Measurements from ENCODE around the gene RPTN. TPM values are rescaled to one million over a fixed set of nuclear protein-coding genes. Genes with fewer than 3 reads are reported as not detected.

RPTN gene
- polyA plus RNA-seq, 5 donors = not detected

DNA sequence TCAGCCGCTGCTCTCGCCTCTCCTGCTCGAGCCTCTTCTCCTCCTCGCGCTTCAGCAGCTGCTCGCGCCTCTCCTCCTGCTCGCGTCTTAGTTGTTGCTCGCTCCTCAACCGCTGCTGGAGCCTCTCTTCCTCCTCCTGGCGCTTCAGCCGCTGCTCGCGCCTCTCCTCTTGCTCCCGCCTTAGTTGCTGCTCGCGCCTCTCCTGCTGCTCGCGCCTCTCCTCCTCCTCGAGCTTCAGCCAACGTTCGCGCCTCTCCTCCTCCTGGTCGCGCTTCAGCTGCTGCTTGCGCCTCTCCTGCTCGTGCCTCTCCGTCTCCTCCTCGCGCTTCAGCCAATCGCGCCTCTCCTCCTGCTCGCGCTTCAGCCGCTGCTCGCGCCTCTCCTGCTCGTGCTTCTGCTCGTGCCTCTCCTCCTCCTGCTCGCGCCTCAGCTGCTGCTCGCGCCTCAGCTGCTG is 47.5 kb downstream of the RPTN start:
- no peak for DNase-seq

DNA sequence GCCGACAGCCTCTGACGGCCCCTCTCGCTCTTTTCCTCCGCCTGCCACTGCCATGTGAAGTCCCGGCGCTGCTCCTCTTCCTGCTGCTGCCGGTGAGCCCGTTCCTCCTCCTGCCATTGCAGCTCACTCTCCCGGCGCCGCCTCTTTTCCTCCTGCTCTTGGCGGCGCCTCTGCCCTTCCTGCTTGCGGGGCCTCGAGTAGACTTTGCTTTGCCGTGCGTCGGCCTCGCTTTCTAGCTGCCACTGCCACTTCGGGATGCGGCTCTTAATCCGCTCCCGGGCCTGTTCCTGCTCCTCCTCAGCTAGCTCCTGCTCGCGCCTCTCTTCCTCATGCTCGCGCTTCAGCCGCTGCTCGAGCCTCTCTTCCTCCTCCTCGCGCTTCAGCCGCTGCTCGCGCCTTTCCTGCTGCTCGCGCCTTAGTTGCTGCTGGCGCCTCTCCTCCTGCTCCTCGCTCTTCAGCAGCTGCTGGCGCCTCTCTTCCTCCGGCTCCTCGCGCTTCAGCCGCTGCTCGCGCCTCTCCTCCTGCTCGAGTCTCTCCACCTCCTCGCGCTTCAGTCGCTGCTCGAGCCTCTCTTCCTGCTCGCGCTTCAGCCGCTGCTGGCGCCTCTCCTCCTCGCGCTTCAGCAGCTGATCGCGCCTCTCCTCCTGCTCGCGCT is 48.0 kb downstream of the RPTN start:
- no peak for DNase-seq

DNA sequence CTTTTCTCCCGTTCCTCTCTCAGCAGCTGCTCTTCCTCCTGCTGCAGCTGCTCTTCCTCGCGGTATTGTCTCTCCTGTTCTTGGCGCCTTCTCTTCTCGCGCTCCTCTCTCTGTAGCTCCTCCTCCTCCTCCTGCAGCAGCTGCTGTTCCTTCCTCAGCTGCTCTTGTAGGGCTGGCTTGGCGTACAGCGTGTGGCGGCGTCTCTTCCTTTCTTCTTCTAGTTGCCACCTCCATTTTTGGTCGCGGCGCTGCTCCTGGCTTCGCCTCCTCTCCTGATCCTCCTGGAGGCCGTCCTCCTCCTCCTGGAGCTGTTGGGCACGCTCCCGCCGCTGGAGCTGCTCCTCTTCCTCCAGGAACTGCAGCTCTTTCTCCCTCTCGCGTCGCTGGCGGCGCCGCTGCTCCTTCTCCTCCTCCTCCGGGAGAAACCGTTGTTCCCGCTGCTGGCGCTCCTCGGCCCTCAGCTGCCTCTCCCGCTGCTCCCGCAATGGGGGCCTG is 48.6 kb downstream of the RPTN start:
- no peak for DNase-seq

DNA sequence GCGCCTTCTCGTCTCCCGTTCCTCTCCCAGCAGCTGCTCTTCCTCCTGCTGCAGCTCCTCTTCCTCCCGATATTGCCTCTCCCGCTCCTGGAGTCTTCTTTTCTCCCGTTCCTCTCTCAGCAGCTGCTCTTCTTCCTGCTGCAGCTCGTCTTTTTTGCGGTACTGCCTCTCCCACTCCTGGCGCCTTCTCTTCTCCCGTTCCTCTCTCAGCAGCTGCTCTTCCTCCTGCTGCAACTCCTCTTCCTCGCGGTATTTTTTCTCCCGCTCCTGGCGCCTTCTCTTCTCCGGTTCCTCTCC is 49.1 kb downstream of the RPTN start:
- no peak for DNase-seq

DNA sequence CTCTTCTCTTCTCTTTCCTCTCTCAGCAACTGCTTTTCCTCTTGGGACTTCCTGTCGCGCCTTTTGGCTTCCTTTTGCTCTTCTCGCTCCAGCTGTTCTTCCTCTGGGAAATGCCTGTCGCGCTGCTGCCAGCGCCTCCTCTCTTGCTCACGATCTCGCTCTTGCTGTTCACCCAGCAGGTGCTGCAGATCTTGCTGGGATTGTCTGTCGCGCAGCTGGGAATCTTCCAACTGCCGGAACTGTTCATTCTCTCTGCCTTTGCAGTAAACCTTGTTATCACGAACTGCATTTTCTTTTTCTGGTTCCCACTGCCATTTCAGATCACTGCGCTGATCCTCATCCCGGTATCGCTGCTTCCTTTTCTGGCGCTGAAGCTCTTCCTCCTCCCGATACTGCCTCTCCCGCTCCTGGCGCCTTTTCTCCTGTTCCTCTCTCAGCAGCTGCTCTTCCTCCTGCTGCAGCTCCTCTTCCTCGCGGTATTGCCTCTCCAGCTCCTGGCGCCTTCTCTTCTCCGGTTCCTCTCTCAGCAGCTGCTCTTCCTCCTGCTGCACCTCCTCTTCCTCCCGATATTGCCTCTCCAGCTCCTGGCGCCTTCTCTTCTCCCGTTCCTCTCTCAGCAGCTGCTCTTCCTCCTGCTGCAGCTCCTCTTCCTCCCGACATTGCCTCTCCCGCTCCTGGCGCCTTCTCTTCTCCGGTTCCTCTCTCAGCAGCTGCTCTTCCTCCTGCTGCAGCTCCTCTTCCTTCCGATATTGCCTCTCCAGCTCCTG is 49.6 kb downstream of the RPTN start:
- DNase-seq = no peak

DNA sequence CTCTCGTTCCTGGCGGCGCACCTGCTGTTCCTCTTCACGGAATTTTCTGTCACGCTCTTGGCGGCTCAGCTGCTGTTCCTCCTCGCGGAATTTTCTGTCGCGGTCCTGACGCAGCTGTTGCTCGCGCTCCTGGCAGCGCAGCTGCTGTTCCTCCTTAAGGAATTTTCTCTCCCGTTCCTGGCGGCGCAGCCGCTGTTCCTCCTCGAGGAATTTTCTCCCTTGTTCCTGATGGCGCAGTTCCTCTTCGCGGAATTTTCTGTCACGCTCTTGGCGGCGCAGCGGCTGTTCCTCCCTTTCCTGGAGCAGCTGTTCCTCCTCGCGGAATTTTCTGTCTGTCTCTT is 50.2 kb downstream of the RPTN start:
- no peak for DNase-seq

DNA sequence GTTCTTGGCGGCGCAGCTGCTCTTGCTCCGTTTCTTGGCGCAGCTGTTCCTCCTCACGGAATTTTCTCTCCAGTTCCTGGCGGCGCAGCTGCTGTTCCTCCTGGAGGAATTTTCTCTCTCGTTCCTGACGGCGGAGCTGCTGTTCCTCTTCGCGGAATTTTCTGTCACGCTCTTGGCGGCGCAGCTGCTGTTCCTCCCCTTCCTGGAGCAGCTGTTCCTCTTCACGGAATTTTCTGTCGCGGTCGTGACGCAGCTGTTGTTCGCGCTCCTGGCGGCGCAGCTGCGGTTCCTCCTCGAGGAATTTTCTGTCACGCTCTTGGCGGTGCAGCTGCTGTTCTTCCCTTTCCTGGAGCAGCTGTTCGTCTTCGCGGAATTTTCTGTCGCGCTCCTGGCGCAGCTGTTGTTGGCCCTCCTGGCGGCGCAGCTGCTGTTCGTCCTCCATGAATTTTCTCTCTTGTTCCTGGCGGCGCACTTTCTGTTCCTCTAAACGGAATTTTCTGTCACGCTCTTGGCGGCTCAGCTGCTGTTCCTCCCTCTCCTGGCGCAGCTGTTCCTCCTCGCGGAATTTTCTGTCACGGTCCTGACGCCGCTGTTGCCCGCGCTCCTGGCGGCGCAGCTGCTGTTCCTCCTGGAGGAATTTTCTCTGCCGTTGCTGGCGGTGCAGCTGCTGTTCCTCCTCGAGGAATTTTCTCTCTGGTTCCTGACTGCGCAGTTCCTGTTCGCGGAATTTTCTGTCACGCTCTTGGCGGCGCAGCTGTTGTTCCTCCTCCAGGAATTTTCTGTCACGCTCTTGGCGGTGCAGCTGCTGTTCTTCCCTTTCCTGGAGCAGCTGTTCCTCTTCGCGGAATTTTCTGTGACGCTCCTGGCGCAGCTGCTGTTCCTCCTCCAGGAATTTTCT is 50.8 kb downstream of the RPTN start:
- no peak for DNase-seq

DNA sequence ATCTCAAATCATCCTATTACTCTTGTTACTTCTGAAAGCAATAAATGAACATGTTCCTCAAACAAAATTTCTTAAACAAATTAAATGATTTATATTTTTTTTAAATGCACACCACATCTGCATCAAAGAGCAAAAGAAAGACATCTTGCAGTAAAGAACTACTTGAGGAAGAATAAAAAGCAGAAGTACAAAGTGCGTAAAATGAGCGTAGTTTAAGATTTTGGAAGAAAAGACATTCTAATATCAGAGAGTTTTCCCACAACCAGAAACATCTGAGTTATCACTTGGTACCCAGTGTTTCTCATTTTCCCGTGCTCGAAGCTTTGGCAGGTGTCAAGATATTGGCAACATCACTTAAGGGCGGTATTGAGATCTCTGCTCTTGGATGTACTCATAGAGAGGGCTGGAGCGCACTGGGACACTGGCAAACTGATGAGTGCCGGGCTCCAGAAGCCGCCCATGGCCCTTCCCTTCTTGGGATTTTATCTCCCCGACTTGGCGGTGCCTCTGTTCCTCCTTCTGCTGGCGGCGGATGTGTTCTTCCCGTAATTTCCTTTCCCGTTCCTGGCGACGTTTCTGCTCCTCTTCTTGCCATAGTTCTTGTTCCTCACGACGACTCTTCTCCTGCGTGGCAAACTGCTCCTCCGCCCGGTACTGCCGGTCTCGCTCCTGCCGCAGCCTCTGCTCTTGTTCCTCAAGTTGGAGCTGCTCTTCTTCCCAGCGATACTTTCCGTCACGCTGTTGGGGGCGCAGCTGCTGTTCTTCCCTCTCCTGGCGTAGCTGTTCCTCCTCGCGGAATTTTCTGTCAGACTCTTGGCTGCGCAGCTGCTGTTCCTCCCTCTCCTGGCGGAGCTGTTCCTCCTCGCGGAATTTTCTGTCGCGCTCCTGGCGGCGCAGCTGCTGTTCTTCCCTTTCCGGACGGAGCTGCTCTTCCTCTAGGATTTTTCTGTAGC is 51.7 kb downstream of the RPTN start:
- no peak for DNase-seq

DNA sequence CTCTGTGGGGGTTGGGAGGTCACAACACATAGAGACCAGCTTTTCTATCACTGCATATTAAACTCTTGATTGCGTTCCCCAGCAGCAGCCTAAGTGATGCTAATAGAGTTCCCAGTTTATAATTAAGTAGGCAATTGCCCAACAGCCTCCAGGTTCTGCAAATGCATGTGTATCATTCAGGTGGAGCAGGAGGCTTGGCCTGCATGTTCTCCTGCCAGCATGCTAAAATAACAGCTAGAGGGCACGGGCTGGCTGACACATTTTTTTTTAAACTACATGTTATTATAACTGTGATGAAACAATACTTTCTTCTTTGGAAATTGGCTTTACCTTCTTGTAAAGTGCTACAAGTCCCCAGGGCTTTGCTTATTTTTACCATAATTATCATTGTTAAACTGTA is 54.2 kb downstream of the RPTN start:
- DNase-seq = no peak

Other genes with a start within 250 kb of the RPTN start
- gene THEM4, start 249.7 kb downstream of the RPTN start, polyA plus RNA-seq (ENCODE audit: insufficient read depth in 1 of 5, insufficient read length in 5 of 5, low replicate concordance in 1 of 5) = 10 to 100 TPM; 27.7 to 38.1 (median 33.1) TPM
- gene S100A10, start 165.4 kb downstream of the RPTN start, polyA plus RNA-seq (ENCODE audit: insufficient read depth in 1 of 5, insufficient read length in 5 of 5, low replicate concordance in 1 of 5) = 100 to 1,000 TPM; 395 to 598 (median 451) TPM
- gene S100A11, start 122.2 kb downstream of the RPTN start, polyA plus RNA-seq (ENCODE audit: insufficient read depth in 1 of 5, insufficient read length in 5 of 5, low replicate concordance in 1 of 5) = 100 to 1,000 TPM; 215 to 317 (median 226) TPM
- not detected for gene TCHHL1, start 70.2 kb downstream of the RPTN start, polyA plus RNA-seq (ENCODE audit: insufficient read depth in 1 of 5, insufficient read length in 5 of 5, low replicate concordance in 1 of 5)
- gene TCHH, start 43.8 kb downstream of the RPTN start, polyA plus RNA-seq (ENCODE audit: insufficient read depth in 1 of 5, insufficient read length in 5 of 5, low replicate concordance in 1 of 5) = under 1 TPM; 0.06 to 0.21 (median 0.06) TPM
- under 1 TPM; 0.04 to 0.39 (median 0.08) TPM for gene HRNR, start 65.0 kb upstream of the RPTN start, polyA plus RNA-seq (ENCODE audit: insufficient read depth in 1 of 5, insufficient read length in 5 of 5, low replicate concordance in 1 of 5)
- 1 to 10 TPM in 3 of 5 donors, under 1 TPM in 2; 0.39 to 1.6 (median 1.2) TPM for gene FLG, start 166.0 kb upstream of the RPTN start, polyA plus RNA-seq (ENCODE audit: insufficient read depth in 1 of 5, insufficient read length in 5 of 5, low replicate concordance in 1 of 5)
- under 1 TPM; 0.06 to 0.17 (median 0.10) TPM for gene FLG2, start 200.8 kb upstream of the RPTN start, polyA plus RNA-seq (ENCODE audit: insufficient read depth in 1 of 5, insufficient read length in 5 of 5, low replicate concordance in 1 of 5)

All from right lung (tissue), 5 donors.